ENCODE data around the gene ZNF853. TPM values are rescaled to one million over a fixed set of nuclear protein-coding genes. Genes with fewer than 3 reads are reported as not detected.

The ZNF853 gene
- polyA plus RNA-seq, 1 donor (not counting 4 experiments of a cell fraction or from before 2014, with no cell fraction given): 0.03 TPM

GRCh38 chr7:6643915-6644625 lies 28.7 kb downstream of the ZNF853 start:
- Histone ChIP-seq H4K20me1 (ENCODE audit: control insufficient read depth, extremely low read depth, insufficient read depth, low read length) (no peaks in the 10 kb centered on the region), H2AFZ (ENCODE audit: control insufficient read depth, low read length) (no peak overlapping the region), H3K9me1 (ENCODE audit: control insufficient read depth, extremely low read depth, insufficient read depth, low read length) (no peaks in the 10 kb centered on the region), H3K4me1 (ENCODE audit: control insufficient read depth, extremely low read depth, insufficient read depth, low read length) (no peaks in the 10 kb centered on the region), H3K4me2 (ENCODE audit: control insufficient read depth, extremely low read depth, insufficient read depth, low read depth, low read length) (no peak overlapping the region), H3K9me3 (ENCODE audit: control insufficient read depth, low read depth, low read length) (no peaks in the 10 kb centered on the region), H3K79me2 (ENCODE audit: control insufficient read depth, insufficient read depth, low read length) (peaks cover 13% of the 10 kb centered on the region), H3K27me3 (ENCODE audit: control insufficient read depth, extremely low read depth, insufficient read depth, low read length) (no peaks in the 10 kb centered on the region), H3K36me3 (ENCODE audit: control insufficient read depth in 2 of 2, extremely low read depth in 1 of 2, insufficient read depth in 2 of 2, low read length in 2 of 2) (peaks cover 19 to 31% of the 10 kb centered on the region in 2 experiments), H3K27ac (ENCODE audit: control insufficient read depth, insufficient read depth, low read length) (no peak overlapping the region), H3K4me3 (ENCODE audit: control insufficient read depth in 2 of 3, extremely low read depth in 1 of 3, insufficient read depth in 2 of 3, low read depth in 1 of 3, low read length in 3 of 3) (no peak overlapping the region), H3K9ac (ENCODE audit: control insufficient read depth, extremely low read depth, insufficient read depth, low read length) (no peak overlapping the region)
- no peak for FAIRE-seq
- no peak for DNase-seq (ENCODE audit: low read depth, low spot score)
- dilution Hi-C loops (cut with MboI; ENCODE audit: extremely low pct_ligation_motif_present, low sequenced_read_pairs): no loop called here
- TF ChIP-seq EZH2 (IDR thresholded peaks at IDR 0.05; ENCODE audit: low read length) (no peak), CTCF (optimal IDR thresholded peaks at IDR 0.05 in 1 of 3, IDR thresholded peaks at IDR 0.05 in 1 of 3, conservative IDR thresholded peaks at IDR 0.05 in 1 of 3; ENCODE audit: extremely low read depth in 1 of 3, insufficient read depth in 2 of 3, low read length in 3 of 3) (no peak)

DNA sequence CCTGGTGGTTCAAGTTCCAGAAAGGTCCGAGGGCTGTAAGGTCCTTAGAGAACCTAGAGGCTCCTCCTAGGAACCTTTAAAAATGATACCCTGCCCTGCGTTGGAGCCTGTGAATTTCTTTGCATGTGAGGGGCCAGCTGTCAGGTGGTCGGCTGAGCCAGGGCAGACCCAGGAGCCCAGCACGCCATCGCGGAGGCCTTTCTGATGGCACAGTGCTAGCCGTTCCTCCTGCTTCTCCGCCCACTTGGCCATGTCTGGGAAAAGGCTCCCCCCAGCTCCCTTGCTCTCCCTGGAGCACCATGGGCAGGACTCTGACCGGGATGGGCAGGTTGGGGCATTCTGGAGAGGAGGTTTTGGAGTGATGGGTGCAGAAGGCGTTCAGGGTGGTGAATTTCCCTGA lies 29.3 kb downstream of the ZNF853 start:
- peaks cover 7% of the 10 kb centered on the region for H3K79me2 ChIP-seq (ENCODE audit: control insufficient read depth, insufficient read depth, low read length)
- FAIRE-seq: no peak
- dilution Hi-C loops (cut with MboI; ENCODE audit: extremely low pct_ligation_motif_present, low sequenced_read_pairs): no loop called here
- H3K4me3 ChIP-seq (ENCODE audit: control insufficient read depth in 2 of 3, extremely low read depth in 1 of 3, insufficient read depth in 2 of 3, low read depth in 1 of 3, low read length in 3 of 3): no peak overlapping the region
- H3K4me2 ChIP-seq (ENCODE audit: control insufficient read depth, extremely low read depth, insufficient read depth, low read depth, low read length): no peak overlapping the region
- H4K20me1 ChIP-seq (ENCODE audit: control insufficient read depth, extremely low read depth, insufficient read depth, low read length): no peaks in the 10 kb centered on the region
- no peak overlapping the region for H2AFZ ChIP-seq (ENCODE audit: control insufficient read depth, low read length)
- no peaks in the 10 kb centered on the region for H3K4me1 ChIP-seq (ENCODE audit: control insufficient read depth, extremely low read depth, insufficient read depth, low read length)
- H3K9me3 ChIP-seq (ENCODE audit: control insufficient read depth, low read depth, low read length): no peaks in the 10 kb centered on the region
- peaks cover 20 to 33% of the 10 kb centered on the region in 2 experiments for H3K36me3 ChIP-seq (ENCODE audit: control insufficient read depth in 2 of 2, extremely low read depth in 1 of 2, insufficient read depth in 2 of 2, low read length in 2 of 2)
- no peak for DNase-seq (ENCODE audit: low read depth, low spot score)
- no peak for TF ChIP-seq CTCF (optimal IDR thresholded peaks at IDR 0.05 in 1 of 3, IDR thresholded peaks at IDR 0.05 in 1 of 3, conservative IDR thresholded peaks at IDR 0.05 in 1 of 3; ENCODE audit: extremely low read depth in 1 of 3, insufficient read depth in 2 of 3, low read length in 3 of 3)
- TF ChIP-seq EZH2 (IDR thresholded peaks at IDR 0.05; ENCODE audit: low read length): no peak
- H3K9me1 ChIP-seq (ENCODE audit: control insufficient read depth, extremely low read depth, insufficient read depth, low read length): no peaks in the 10 kb centered on the region
- no peak overlapping the region for H3K9ac ChIP-seq (ENCODE audit: control insufficient read depth, extremely low read depth, insufficient read depth, low read length)
- no peaks in the 10 kb centered on the region for H3K27me3 ChIP-seq (ENCODE audit: control insufficient read depth, extremely low read depth, insufficient read depth, low read length)
- H3K27ac ChIP-seq (ENCODE audit: control insufficient read depth, insufficient read depth, low read length): no peak overlapping the region
